Superior temporal gyrus (tissue), 1 donor: Measurements from ENCODE around the gene PSMD2.

ENCODE experiments used
- DNase-seq: peaks from one replicate; pipeline ENCODE4 v3.0.0-alpha.2; 2016; ENCODE audit errors: extremely low spot score

The PSMD2 gene

DNA sequence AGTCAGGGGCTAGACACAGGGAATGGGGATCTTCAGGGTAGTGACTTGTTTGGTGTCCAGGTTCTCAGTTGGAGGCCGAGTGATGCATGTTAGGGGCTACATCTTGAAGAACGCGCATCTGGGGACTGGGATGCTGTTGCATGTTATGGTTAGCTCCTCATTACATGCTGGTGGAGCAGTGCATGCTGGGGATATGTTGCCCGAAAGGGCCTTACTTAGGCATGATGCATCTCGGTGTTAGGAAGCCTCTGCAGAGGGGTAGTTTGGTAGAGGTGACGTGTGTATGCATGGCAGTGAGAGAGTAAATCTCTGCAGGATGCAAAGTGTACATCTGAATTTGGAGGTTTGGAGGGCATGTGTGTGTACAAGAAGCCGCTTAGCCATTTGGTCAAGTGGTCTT is 17.8 kb downstream of the PSMD2 start:
- DNase-seq: no peak

DNA sequence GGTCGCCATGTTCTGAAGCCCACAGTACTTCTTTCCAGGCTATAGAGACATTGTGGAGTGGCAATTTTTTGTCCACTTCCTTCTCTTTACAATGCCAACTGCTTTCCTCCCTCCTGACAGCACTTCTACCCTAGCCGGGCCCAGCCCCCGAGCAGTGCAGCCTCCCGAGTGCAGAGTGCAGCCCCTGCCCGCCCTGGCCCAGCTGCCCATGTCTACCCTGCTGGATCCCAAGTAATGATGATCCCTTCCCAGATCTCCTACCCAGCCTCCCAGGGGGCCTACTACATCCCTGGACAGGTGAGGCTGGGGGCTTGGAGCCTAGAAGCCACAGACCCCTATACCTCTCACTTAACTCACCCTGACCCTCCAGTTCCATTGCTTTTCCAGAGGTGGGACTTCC is 18.2 kb downstream of the PSMD2 start:
- DNase-seq: no peak

DNA sequence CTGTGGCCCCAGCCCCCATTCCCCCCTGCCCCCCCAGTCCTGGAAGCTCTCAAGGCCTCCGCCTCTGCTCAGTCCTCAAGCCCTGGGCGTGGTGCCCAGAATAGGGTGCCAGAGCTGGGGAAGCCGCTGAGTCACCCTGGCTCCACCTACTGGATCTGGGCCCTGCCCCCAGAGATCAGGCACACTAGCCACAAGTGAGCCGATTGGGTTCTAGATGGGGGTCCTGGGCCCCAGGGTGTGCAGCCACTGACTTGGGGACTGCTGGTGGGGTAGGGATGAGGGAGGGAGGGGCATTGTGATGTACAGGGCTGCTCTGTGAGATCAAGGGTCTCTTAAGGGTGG is 21.0 kb downstream of the PSMD2 start:
- peak; percentile 96 for DNase-seq

DNA sequence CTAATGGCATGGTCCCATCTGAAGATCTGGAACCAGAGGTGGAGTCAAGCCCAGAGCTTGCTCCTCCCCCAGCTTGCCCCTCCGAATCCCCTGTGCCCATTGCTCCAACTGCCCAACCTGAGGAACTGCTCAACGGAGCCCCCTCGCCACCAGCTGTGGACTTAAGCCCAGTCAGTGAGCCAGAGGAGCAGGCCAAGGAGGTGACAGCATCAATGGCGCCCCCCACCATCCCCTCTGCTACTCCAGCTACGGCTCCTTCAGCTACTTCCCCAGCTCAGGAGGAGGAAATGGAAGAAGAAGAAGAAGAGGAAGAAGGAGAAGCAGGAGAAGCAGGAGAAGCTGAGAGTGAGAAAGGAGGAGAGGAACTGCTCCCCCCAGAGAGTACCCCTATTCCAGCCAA is 22.6 kb downstream of the PSMD2 start:
- no peak for DNase-seq

DNA sequence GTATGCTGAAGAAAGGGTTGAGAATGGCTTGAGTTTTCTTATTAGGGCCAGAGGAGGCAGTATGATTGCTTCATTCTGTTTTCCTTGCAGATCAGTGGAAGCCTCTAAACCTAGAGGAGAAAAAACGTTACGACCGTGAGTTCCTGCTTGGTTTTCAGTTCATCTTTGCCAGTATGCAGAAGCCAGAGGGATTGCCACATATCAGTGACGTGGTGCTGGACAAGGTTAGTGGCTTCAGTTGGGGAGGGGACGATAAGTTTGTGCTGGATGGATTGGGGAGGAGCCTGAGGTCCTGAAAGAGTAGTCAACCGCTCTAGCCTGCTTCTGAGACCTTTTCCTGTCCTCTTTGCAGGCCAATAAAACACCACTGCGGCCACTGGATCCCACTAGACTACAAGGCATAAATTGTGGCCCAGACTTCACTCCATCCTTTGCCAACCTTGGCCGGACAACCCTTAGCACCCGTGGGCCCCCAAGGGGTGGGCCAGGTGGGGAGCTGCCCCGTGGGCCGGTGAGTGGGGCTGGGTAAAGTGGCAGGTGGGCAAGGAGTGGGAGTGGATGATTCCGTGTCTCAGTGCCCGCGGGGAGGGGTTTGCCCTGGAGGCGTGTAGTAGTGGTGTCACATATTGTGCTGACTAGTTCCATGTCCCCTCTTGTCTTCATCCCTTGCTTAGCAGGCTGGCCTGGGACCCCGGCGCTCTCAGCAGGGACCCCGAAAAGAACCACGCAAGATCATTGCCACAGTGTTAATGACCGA is 23.9 kb downstream of the PSMD2 start:
- no peak for DNase-seq

DNA sequence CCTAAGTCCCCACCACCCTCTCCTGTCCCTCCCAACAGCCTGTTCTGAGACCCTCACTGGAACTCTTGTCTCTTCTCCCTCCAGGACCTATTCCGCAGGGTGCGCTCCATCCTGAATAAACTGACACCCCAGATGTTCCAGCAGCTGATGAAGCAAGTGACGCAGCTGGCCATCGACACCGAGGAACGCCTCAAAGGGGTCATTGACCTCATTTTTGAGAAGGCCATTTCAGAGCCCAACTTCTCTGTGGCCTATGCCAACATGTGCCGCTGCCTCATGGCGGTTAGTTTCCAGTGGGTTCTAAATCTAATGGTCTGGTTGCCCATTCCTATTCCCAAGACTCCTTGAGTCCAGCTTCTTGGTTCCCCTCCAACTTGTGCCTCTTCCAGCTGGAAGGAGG is 24.7 kb downstream of the PSMD2 start:
- no peak for DNase-seq

DNA sequence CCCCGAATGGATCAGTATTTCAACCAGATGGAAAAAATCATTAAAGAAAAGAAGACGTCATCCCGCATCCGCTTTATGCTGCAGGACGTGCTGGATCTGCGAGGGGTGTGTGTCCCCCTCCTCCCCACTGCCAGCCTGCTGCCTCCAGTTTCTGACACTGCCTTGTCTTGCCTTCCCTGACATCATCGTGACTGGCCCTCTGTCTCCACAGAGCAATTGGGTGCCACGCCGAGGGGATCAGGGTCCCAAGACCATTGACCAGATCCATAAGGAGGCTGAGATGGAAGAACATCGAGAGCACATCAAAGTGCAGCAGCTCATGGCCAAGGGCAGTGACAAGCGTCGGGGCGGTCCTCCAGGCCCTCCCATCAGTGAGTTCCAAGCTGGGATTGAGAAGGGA is 26.2 kb downstream of the PSMD2 start:
- no peak for DNase-seq

DNA sequence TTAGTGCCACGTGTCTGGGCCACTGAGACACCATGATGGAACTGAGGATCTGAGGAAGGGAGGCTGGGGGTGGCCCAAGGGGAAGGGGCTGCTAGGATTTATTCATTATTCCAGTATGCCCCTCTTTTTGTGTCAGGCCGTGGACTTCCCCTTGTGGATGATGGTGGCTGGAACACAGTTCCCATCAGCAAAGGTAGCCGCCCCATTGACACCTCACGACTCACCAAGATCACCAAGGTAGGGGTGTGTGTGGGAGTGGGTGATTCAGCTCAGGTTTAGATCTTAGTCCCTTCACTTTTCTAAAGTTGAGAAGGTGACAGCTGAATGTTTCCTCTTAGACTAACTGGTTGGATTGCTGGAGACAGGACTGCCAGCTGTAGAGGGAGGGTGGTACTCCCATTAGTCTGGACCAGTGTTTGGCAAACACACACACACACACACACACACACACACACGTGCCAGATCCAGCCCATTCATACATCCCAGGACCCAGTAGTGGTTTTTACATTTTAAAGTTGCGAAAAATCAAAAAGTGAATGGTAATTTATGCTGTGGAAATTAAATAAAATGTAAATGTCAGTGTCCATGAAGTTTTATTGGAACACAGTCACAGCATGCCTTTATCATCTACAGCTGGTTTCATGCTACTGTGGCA is 26.8 kb downstream of the PSMD2 start:
- DNase-seq: no peak

DNA sequence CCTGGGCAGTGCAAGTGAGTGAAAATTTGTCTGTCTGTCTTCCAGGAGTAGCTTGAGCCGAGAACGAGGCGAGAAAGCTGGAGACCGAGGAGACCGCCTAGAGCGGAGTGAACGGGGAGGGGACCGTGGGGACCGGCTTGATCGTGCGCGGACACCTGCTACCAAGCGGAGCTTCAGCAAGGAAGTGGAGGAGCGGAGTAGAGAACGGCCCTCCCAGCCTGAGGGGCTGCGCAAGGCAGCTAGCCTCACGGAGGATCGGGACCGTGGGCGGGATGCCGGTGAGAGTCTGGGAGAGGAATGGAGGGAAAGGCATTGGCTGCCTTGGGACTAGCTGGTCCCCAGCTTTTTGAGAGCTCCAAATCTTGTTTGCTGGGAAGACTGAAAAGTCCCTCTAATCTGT is 28.1 kb downstream of the PSMD2 start:
- no peak for DNase-seq

DNA sequence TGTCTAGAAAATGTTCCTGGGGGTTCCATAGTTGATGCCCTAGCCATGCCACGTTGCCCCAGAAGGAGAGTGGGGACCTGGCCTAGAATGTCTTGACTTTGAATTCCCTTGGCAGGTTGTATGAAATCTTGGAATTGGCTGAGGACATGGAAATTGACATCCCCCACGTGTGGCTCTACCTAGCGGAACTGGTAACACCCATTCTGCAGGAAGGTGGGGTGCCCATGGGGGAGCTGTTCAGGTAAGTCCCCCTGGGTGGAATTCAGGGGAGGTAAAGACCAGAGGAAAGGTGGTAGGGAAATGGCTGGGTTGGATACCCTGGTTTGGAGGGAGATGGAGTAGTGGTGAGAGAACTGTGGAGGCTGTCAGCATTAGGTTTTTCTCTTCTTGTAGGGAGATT is 29.5 kb downstream of the PSMD2 start:
- DNase-seq: no peak

DNA sequence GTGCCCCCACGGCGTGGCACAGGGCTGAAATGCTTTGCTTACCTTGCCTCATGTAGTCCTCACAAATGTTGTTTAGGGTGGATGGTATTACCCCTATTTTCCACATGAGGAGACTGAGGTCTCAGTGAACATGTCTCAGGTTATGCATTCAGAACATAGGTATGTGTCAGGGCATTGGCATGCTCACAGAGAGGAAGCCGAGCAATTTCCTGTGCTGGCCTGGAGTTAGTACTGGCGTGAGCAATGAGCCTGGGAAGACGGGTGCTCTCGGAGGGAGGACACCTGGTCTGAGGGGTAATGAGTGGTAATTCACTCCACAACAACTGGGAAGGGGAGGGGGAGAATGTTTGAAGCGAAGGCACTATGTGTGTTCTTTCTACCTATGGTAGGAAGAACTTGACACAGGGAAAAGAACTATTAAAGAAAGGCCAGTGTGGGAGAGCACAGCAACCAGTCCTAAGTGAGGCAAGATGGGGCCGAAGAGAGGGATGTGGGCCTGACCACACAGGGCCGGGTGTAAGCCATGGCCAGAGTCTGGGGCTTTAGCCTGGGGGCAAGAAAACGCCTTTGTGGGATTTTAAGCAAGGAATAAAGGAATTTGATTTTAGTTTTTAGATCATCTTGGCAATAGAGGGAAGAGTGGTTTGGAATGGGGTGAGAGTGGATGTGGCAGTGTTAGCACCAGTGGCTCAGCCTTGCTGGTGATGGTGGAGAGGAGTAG is 33.5 kb downstream of the PSMD2 start:
- no peak for DNase-seq

DNA sequence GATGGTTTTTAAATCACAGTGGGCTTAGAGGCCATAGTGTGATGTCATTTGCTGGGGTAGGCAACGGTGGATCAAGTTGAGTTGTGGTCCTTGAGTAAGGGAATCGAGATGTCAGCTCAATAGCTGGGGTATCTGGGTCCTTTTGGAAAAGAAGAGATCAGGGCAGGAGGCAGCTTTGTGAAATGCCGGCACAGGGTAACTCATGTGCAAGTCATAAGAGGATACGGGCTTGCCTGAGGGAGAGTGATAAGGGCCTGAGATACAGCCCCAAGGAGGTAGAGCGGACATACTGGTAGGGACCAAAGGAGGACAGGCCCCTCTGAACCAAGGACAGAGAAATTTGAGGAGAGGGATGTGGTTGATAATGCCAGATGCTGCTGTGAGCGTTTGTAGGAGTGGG is 34.1 kb downstream of the PSMD2 start:
- no peak for DNase-seq

DNA sequence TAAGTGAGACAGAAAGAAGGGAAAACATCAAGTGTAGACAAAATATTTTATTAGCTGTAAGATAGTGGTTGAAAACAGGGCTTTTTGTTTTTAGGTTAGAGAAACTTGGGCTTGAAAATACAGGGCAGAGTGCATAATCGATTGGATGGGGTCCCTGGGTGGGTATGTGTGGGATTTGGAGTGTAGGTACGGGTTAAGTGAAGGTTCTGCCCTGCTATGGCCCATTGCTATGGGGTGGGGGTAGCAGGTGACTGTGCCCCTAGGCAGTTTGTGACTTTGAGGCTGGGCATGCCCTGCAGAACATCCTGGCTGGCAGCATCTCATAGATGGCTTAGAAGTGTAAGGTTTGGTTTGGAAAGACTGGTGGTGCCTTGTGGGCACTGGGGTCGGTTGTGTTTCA is 34.7 kb downstream of the PSMD2 start:
- DNase-seq: no peak

DNA sequence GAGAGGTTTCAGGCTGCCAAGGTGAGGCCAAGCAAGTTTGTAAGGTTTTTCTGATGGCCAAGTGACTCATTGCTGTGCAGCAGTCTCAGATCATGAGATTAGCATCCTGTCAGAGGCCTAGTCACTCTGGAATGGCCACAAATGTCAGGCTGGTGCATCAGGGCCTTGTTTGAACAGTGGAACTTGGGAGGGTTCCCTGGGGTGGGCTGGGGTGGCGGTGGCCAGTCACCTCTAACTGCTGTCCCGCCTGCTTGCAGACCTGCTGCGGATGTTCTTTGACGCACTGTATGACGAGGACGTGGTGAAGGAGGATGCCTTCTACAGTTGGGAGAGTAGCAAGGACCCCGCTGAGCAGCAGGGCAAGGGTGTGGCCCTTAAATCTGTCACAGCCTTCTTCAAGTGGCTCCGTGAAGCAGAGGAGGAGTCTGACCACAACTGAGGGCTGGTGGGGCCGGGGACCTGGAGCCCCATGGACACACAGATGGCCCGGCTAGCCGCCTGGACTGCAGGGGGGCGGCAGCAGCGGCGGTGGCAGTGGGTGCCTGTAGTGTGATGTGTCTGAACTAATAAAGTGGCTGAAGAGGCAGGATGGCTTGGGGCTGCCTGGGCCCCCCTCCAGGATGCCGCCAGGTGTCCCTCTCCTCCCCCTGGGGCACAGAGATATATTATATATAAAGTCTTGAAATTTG is 35.6 kb downstream of the PSMD2 start:
- no peak for DNase-seq

DNA sequence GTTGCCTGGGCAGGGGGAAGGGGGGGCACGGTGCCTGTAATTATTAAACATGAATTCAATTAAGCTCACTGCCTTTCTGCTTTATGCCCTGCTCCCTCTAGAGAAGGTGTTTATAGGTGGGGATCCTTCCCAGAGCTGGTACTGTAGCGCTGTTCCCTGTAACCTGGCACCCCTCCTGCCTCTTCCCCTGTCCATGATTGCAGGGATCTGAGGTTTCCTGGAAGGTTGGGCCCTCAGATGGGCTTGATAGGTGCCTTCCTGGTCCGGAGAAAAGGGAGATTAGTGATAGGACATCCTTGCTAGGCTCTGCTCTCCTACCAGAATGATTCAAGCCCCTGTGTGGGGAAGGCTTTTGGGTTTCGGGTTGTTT is 36.2 kb downstream of the PSMD2 start:
- DNase-seq: no peak

DNA sequence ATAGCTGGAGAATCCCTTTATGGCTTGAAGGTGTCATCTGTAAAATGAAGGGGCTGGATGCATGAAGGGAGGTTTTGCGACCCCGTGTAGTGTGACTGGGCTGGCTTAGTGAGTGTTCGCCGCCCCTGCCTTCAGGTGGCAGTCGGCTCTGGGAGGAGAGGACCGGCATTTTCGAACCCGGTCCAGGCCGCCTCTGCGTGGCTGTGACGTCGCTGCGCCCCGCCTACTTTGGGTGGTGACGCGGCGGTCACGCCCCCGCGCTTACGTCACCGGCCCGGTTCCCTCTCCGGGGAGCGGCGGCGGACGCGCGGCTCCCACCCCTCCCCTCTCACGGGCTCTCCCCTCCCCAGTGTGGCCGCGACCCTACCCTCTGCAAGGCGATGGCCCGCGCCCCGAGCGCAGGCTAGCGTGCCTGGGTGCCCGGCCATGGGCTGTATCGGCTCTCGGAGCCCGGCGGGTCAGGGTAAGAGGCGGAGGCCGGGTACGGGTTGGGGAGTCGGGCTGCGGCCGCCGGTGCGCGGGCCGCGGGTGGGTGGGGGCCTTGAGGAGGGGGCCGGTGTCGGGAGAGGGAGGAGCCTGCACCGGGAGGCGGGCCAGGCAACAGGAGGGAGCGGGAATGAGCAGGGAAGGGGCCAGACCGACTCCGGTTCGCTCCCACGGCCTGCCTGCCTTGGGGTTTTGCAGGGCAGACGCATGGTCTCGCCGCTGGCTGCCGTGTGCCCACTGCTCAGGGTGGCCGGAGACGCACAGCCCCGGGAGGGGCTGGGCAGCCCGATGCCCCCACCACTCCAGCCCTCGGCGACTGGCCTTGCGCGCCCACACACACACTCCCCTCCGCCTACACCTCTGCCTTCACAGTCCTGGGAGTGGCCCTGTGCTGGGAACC is 36.9 kb downstream of the PSMD2 start:
- DNase-seq: peak; percentile 86

DNA sequence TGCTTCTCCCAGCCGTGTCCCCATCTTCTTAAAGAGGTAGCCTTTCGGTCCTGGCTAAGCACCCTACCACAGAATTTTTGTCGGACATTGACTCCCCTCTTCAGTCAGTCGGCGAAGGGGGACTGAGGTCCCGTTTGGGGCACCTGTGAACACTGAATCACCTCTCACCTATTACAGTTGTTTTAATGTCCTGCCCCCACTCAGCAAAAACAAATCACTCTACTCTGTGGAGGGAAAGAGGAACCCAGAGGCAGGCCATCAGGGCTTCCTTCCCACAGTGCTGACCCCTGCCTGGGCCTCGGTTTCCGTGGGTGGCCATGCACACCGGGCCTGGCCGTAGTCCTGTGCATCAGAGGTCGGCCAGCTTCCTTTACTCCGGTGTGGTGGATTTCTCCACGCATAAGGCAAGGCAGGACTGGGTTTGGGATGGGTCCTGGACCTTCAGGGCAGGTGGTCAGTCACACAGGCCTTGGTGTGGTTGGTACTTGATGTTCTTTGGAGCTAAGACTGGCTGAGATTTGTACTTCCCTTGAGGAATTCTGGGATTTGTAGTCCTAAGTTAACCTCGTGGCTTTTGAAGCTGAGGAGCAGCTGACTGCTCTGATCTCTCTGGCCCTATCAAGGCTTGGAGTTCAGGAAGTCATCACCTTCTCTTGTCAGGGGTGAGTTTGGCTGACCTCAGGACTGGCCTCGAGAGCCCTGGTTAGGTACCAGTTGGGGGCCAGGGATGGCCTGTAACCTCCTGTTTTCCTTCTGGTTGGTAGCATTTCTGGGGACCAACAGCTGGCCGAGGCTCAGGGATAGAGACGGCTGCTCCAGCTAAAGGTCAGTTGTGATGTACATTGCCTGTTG is 37.7 kb downstream of the PSMD2 start:
- peak; percentile 91 for DNase-seq

DNA sequence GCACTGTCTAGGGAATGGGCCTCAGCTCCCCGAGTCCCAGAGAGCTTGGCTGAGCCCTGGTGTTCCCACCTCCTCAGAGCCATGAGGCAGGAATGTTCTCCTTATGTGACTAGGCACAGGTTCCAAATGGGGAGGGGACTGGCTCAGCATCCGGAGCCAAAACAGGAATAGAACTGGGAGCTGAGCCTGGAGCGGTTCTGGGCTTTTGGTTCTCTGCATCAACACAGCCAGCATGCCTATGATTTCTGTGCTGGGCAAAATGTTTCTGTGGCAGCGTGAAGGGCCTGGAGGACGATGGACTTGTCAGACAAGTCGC is 38.3 kb downstream of the PSMD2 start, which contains the start of gene FAM131A:
TSS of gene FAM131A (plus strand) at position 202 of the 316 bp plus-strand sequence. CDS start at position 233, 31 bp downstream.
- DNase-seq: peak; percentile 79

DNA sequence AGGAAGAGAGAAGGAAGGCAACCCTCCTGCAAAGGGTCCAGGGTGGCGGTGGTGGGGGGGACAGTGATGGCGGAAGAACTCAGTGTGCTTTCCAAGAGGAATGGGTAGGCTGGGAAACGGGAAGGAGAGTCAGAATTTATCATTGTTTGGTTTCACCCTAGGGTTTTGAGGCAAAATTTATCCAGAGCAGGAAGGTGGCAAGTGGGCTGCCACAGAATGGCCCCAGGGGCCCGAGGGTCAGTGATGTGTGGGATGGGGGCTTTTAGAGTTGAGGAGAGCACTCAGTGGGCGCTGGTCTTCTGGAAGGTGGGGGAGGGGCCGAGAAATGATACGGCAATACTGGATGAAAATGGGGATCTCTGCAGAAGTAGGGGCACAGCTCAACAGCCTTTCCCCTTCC is 38.9 kb downstream of the PSMD2 start:
- no peak for DNase-seq

DNA sequence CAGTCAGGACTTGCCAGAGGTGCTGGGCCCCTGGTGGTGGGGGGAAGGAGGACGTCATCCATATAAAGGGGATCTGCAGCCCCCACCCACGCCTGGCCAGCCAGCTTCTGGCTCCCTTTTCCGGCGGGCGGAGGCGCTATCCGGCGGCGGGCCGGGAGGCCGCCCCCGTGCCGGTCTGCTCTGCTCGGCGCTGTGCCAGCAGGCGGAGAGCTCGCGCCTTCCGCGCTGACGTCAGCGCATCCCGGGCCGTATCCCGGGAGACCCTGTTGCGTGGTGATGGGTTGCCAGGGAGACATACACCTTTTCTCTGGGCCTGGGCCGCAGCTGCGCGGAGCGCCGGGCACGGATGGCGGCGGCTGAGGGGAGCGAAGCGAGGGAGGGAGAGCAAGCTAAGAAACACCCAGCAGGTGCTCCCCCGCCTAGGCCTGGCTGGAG is 39.5 kb downstream of the PSMD2 start:
- peak; percentile 75 for DNase-seq

DNA sequence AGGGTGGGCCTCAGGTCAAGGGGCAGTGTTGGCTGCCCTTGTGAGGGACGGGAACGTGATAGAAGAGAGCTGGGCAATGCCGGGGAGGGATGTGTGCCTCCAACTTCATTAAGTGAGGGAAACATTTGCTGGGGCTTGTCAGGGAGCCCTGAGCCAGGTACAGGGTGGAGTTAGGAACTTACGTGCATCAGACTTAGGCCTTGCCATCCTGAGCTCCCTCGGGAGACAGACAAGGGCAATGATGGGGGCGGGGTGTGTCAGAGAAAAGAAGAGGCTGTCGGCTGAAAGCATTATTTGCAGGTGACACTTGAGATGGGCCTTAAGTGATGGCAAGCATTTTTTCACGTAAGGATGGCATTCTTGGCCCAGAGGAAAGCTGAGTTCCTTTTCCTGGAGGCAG is 40.0 kb downstream of the PSMD2 start:
- no peak for DNase-seq
